CD4-positive, alpha-beta memory T cell (primary cell): ENCODE measurements around the gene ZNF777. TPM values are rescaled to one million over a fixed set of nuclear protein-coding genes. Genes with fewer than 3 reads are reported as not detected.

ENCODE experiments used
- polyA plus RNA-seq, 2 donors: library from polyadenylated mRNA; unstranded; fragments of 300-500 nt; fragmentation: Illumina TruSeq; gene quantifications; one replicate each; pipeline ENCODE4 v1.2.3, GENCODE V29; 2021
- total RNA-seq, 2 experiments: library from RNA; stranded (reverse); gene quantifications; one replicate each; pipeline ENCODE4 v1.2.3, GENCODE V29; 2021

Gene ZNF777
- total and polyA plus RNA-seq, 4 experiments from 2014 or later, result 0.19 to 16.8 (median 9.8) TPM

Other genes starting within 250 kb of the ZNF777 start
- 10 to 100 TPM; 21.5 to 24.0 TPM for gene ZNF212, start 221.4 kb downstream of the ZNF777 start, total RNA-seq
- gene ZNF212, start 221.4 kb downstream of the ZNF777 start, polyA plus RNA-seq, result 1 to 10 TPM; 4.5 to 9.3 TPM
- 10 to 100 TPM; 42.6 to 43.5 TPM for gene ZNF783, start 198.9 kb downstream of the ZNF777 start, total RNA-seq
- 1 to 10 TPM; 2.7 to 8.0 TPM for gene ZNF783, start 198.9 kb downstream of the ZNF777 start, polyA plus RNA-seq
- gene ZNF746, start 36.7 kb upstream of the ZNF777 start, total RNA-seq, result 10 to 100 TPM; 25.2 to 25.6 TPM
- 10 to 100 TPM in 1 of 2 donors, 1 to 10 TPM in 1; 3.7 to 14.5 TPM for gene ZNF746, start 36.7 kb upstream of the ZNF777 start, polyA plus RNA-seq